NCI-H146 treated with DMSO at 0.1 percent for 48 hours (cell line): ENCODE data around the gene STARD3.

Experiments
- DNase-seq: peaks from one replicate; lab custom pipeline; 2025; ENCODE audit not compliant: unreplicated experiment; lab: John Stamatoyannopoulos, UW

The STARD3 gene

GRCh38 chr17:39669897-39670735 lies 33.2 kb downstream of the STARD3 start:
- DNase-seq: no peak

DNA sequence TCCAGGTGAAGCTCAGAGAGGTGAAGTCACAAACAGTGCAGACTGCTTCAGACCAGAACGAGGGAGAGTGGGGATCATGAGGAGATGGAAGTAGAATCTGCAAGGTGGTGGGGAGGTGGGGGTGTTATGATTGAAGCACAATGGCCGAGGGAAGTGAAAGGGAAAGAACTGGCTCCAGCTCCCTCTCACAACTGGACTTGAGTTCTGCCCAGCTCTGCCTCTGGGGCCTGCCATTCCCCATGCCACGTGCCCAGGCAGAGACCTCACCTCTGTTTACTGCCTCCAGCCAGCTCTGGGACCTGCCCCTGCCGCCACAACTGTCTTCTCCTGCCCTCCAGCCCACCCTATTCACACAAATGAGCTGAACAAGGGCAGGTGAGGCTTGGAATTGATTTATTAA lies 33.8 kb downstream of the STARD3 start:
- DNase-seq: no peak

DNA sequence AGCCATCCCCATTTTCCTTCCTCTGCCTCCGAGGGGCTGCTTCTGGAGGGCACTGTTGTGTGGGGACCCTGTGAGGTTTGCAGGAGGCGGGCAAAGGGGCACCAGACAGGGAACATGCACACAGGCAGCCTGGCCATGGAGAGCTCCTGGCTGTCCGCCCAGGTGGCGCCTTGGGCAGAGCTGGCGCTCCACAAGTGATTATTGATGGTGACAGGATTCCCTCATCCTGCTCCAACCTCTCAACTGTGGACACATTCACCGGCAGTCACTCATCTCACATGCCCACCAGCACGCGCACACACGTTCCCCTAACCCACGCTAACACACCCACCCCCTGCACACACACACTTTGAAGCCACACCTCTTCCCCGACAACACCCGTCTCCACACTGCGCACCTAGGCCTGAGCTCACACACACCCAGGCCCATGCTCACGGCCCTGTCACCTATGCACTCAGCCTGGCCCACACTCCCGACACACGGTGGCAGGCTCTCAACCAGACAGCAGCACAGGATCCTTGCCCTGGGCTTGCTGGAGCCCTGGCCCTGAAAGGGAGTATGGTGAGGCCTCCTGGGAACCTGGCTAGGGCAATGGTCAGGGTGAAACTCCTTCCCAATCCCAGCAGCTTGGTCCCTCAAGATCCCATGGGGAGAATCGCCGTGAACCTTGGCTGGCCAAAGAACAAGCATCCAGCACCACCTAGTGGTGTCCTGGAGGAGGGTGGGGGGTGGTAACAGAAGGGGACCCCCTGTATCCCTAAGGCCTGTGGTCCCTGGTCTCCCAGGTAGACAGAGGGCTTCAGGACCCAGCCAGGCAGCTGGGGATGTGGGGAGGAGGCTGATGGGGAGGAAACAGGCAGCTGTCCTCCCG lies 34.9 kb downstream of the STARD3 start:
- no peak for DNase-seq

DNA sequence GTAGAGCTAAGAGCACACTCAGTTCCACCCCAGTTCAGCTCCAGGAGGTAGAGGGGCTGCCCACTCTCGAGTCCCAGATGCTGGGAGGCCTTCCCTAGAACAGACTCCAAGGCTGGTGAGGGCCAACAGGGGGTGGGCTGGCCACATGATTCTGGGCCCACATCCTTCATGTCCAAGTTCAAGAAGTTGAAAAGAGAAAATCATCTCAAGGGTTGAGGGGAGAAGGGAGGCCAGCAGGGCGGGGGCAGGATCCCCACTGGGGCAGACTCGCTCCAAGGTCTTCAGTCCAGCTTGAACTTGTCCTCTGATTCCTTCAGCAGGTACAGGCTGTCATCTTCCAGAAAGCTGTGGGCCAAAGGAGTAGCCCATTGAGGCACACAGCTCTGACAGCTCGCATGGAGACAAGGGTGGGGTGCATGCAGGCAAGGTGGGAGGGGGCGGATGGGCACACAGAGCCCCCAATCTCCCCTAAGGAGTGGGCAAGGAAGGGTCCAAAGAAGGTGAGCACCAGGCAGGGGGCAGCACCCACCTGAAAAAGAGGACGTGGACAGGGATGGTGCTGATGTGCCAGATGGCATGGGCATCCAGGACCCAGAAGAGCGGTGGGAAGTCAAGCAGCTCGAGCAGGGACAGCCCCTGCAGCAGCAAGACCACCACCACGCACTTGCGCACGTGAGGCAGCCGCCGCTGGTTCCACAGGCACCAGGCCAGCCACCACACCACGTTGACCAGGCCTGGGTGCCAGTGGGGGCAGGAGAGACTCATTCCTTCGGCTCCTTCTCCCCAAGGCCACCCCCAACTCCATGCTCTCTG lies 35.8 kb downstream of the STARD3 start:
- DNase-seq: no peak

DNA sequence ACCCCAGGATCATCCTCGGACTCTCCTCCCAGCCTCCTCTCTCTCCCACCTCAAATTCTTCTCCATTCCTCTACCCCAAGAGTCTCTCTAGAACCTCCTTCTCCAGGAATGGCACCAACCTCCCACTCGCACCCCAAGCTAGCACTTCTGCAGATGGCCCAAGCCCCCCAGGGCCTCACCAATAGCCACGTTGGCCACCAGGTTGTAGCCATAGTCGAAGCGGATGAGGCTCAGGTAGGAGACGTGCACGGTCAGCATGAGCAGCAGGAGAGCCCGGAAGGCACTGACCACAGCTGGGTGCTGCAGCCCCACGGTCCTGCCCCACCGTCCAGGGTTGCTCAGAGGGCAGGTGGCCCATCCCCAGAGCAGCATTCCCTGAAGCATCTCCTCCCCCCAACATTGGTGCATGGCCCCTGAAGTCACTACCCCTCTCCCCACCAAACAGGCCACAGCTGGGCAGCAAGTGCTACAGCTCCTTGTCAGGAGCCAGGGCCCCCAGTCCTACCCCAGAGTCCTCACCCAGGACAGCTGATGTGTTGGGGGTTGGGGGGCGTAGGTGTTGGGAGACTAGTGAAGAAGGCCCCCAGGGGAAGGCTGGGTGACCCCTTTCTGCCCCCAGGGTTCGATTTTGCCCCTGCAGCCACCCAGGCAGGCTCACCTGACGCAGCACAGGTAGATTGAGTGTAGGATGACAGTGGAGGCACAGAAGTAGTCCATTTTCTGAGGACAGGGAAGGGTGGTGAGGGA lies 36.6 kb downstream of the STARD3 start:
- DNase-seq: no peak

- no peak for DNase-seq
Measured at GRCh38 chr17:39674179-39674578, 37.2 kb downstream of the STARD3 start.

DNA sequence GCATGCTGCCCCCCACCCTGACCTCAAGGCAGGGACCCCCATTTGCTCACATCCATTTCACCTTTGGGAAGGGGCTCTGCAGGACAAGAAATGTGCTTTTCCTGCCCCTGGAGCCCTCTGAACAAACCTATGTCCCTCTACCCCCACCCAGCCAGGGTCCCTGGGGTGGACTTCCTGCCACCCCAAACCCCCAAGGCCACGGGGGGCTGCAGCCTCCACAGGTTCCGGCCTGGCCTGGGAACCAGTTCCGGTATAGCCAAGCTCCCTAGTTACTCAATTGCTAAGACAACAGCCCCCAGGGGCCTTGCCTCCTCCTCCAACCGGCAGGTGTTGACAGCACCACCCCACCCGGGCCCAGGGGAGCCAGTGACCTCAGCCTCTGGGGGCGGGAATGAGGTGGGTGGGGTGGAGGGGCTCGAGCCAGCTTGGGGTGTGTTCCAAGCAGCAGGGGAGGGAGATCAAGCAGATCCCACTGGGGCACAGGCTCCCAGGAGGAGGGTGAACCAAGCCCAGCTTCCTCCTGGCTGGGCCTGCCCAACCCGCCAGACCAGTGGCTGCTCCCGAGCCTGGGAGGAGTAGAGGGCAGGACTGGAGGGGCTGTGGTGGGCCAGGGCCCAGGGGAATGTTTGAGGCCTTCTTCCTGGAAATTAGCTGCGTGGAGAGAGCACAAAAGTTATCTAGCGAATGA lies 37.9 kb downstream of the STARD3 start:
- DNase-seq: peak; percentile 12

- DNase-seq: no peak
Measured at GRCh38 chr17:39675390-39676082, 38.6 kb downstream of the STARD3 start.

GRCh38 chr17:39676198-39676819 lies 39.4 kb downstream of the STARD3 start:
- no peak for DNase-seq

DNA sequence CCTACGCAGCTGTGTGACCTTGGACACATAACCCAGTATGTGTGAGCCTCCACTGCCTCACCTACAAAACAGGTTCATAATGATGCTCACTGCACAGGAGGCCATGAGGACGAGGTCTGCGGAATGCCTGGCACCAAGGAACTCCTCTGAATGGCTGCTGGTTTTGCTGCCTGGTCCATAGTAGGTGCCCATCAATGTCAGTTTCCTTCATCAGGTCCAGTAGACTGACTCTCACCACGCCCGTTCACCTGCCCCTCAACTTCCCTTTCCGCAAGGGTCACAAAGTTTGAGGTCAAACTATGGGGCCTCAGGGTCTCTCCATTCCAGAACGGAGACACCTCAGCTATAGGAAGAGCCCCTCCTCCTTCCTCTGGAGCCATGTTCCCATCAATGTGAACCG lies 40.1 kb downstream of the STARD3 start:
- no peak for DNase-seq

DNA sequence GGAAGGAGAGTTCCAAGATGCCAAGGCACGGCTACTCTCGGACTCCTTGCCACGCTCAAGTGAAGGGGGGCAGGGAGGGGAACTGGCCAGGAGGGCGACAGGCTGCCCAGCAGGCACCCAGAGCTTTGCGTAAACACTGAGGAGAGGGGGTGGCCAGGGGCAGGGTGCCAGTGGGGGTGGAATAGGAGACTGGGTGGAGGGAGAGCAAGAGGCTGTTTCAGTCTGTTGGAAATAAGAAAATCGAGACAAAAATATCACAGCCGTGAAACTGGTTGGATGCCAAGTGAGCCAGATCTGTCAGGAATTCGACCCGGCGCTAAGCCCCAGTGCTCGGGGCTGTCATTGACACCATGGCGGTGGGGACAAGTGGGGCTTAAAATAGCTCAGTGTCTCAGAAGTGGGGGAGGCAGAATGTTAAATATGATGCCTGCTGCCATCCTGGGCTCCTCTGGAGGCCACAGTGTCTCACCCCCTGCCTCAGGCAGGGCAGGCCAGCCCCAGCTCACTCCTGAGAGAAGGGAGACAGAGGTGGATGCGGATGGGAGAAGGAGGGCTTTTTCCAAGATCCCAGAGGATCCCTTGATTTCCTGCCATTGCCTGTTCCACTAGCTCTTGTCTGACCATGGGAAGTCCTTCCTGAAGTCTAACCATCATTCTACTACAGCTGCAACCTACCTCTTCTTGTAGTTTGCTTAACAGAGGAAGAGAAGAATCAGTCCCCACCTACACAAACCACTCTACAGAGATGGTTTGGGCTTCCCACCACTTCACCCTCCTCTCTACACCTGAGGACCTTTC lies 40.8 kb downstream of the STARD3 start:
- no peak for DNase-seq

GRCh38 chr17:39678340-39679116 lies 41.6 kb downstream of the STARD3 start:
- no peak for DNase-seq

GRCh38 chr17:39679521-39680192 lies 42.7 kb downstream of the STARD3 start:
- no peak for DNase-seq

DNA sequence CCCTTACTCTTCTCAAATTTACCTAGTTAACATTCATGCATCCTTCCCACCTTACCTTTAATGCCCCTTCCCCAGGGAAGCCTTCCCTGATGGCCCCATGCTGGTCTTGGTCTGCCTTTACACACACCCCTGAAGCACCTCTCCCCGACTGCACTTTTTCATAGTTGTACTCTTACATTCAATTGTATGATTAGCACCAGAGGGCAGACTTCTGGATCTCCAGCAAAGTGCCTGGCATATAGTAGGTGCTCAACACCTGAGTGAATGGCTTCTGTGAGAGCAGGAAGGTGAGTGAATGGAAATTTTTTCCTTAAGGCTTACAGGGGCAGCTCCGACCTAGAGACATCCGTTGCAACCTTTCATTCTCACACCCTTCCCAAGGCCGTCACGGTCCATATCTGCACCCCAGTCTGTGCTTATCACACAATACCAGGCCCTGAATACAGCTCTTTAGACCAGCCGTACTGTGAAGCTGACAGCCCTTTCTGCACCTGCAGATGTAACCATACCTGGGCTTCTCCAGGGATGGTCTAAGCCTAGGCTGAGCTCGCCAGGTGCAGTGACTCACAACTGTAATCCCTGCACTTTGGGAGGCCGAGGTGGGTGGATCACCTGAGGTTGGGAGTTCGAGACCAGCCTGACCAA lies 46.5 kb downstream of the STARD3 start:
- no peak for DNase-seq

DNA sequence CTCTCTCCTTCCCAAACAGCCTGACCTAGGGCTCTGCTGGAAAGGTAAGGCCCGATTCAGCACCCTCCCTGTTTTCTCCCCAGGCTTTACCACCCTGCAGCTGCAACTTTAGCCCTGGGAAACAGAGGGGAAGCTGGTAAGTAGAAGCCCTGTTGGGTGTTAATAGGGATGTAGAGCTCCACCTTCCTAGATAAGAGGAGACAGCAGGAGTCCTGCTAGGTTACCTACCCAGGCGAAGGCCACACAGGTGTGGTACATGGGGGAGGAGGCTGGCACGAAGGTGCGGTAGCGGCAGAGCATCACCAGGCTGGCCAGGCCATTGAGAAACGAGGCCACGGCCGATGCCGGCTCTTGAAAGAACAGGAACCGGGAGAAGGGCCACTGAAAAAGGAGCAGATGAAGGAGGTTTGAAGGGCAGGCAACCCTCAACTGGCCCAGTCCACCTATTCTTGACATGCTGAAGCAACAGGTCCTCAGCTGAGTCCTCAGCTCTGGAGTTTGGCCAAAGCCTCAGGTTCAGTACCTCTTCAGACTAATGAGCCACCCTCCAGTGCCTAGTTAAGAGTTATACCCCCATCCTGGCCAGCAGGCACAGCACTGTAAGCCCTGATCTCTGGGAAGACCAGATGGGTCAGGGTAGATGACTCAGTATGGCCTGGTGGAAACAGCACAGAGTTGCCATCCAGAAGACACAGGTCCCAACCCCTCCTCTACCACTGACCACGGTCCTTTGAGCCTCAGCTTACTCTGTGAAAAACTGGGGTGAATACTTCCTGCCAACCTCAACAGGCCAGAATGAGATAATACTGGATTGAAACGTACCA lies 47.6 kb downstream of the STARD3 start:
- DNase-seq: no peak
